Neural progenitor cell (in vitro differentiated cells): ENCODE results near the gene VPS41.

Experiments
- CTCF ChIP-seq: fragments of 200-600 bp; sonication (generic); IDR thresholded peaks from 2 replicates; pipeline ENCODE4 v1.5.1; 2017; ENCODE audit warnings: antibody characterized with exemption, mild to moderate bottlenecking
- EZH2 ChIP-seq: fragments of 200-600 bp; sonication (generic); IDR thresholded peaks from 2 replicates; pipeline ENCODE4 v1.6.1; 2017; ENCODE audit warnings: antibody characterized with exemption, mild to moderate bottlenecking, moderate library complexity
- EZH2phosphoT487 ChIP-seq: fragments of 200-600 bp; sonication (generic); IDR thresholded peaks from 2 replicates; pipeline ENCODE4 v1.6.1; 2017; ENCODE audit warnings: antibody characterized with exemption

- TF ChIP-seq CTCF (no peak), EZH2 (no peak), EZH2phosphoT487 (no peak)
These were observed 133.3 kb downstream of the VPS41 start for GRCh38 chr7:38775506-38776175.
